ENCODE data around the gene DAPK2.
"Not testable (repeated sequence)": the region's sequence is repeated elsewhere in the genome, so short reads cannot be mapped to it uniquely, and the experiment has no call there.

Gene DAPK2

DNA sequence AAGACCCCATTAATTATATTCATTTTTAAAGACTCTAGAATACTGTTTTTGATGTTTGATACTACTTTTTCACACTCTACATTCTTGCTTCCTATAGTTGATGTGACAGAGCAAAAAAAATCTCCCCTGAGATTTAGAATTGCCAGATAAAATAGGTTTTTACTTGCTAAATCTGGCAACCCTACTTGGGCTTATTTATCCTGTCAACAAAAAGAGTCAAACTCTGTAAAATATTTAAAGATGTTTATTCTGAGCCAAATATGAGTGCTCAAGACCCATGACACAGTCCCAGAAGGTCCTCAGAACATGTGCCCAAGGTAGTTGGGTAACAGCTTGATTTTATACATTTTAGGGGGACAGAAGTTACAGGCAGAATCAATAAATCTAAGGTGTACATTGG, 72.3 kb downstream of the DAPK2 start:
- DNase-seq (ENCODE audit: low read depth in 2 of 2) = no peak

GRCh38 chr15:63973212-63974009, 72.9 kb downstream of the DAPK2 start:
- no peak for DNase-seq (ENCODE audit: low read depth in 2 of 2)

DNA sequence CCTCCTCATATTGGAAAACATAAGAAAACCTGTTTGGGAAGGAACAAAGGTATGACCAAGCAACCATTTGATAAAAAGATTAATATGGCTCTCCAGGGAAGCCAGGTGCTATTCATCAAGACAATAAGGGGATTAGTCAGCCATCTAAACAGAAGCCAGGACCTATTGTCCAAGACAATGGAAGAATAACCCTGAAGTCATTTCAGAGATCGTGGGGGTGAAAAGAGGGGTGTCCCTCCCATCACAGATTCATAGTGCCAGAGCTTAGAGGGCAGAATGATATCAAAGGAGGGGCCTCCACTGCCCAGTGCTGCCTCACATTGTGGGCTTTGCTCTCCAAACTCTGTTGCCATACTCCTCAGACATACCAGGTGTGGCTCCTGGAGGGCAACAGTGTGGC, 73.5 kb downstream of the DAPK2 start:
- no peak for DNase-seq (ENCODE audit: low read depth in 2 of 2)

- no peak for DNase-seq (ENCODE audit: low read depth in 2 of 2)
Observed at GRCh38 chr15:63971904-63972303, 74.4 kb downstream of the DAPK2 start.

- DNase-seq (ENCODE audit: low read depth in 2 of 2) = peak in 1 of 2 donors; percentile 17
Observed at GRCh38 chr15:63971427-63971805, 74.9 kb downstream of the DAPK2 start.

DNA sequence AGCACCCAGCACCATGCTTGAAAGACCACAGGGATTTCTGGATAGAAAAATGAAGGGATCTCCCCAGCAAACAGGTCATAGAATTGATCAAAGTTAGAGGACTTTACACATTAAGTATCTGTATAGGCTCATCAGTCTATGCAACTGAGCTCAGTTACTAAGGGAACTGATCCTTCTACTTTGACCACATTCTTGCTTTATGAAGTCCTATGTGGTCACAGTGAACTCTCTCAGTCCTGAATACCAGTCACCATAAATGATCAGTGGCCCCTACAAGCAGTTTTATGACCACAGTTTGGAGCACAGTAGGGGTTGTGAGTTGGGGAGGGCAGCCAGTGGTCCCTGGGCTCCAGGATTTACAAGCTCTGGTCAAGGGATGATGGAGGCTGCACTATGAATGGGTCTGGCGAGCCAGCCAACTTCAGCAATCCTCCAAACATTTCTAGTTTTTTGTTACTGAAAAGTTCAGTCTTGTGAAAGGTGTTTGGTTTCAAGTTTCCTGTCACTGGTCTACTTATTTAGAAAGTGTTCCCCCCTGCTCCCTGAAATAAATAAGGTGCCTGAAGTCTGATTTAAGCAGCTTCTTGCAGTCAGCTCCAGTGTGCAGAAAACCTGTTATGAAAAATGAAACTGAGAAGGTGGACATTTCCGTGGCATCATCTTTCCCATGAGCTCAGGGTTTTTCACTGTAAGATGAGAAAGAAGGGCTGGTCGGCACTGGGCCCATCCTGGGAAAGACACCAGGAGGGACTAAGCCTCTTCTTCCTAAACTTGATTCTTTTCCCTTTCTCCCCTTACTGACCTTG, 75.5 kb downstream of the DAPK2 start:
- DNase-seq (ENCODE audit: low read depth in 2 of 2) = no peak

DNA sequence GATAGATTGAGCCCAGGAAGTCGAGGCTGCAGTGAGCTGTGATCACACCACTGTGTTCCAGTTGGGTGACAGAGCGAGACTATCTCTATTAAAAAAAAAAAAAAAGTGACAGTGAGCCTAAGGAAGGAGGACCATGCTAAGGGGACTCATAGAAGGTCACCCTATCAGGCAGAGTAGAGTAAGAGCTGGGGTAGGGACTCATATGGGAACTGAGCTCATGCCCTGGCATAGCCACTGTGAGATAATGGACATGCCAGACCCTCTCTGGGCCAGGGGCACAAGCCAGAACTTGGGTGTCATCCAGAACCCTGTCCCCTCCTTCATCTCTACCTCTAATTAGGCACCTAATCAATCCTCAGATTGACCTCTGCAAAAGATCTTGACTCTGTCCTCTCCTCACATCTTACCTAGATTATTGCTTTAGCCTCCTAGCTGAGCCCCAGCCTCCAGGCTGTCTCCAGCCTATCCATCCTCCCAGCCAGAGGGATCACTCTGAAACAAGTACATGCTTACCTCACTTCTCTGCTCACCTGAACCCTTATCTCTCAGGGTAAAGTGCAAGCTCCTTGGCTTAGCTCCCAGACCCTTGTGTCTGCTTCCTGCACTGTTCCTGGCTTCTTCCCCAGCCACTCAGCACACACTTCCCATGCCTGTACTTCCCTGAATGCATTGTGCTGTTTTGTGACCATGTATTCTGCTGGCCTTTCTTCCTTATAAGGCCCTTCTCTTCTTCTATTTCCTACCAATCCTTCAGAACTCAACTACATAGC, 76.4 kb downstream of the DAPK2 start:
- no peak for DNase-seq (ENCODE audit: low read depth in 2 of 2)

GRCh38 chr15:63968700-63969099, 77.6 kb downstream of the DAPK2 start:
- no peak for DNase-seq (ENCODE audit: low read depth in 2 of 2)

DNA sequence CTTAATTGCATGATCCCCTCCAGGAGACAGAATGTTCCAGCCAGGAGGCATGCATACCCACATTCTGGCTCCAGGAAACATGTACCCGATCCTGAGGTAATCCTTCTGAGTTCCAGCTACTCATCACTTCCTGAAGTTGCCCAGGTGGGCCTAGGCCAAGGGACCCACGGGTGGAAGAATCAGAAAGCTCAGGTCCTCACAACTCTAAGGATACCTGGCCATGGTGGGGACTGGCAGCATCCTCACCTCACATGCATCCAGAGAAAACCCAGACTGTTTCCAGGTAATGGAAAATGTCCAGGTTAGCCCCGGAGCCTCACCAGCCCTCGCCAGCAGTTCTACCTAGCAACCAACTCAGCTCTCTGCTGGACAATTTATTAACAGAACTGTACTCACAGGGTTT, 78.2 kb downstream of the DAPK2 start:
- no peak for DNase-seq (ENCODE audit: low read depth in 2 of 2)

DNA sequence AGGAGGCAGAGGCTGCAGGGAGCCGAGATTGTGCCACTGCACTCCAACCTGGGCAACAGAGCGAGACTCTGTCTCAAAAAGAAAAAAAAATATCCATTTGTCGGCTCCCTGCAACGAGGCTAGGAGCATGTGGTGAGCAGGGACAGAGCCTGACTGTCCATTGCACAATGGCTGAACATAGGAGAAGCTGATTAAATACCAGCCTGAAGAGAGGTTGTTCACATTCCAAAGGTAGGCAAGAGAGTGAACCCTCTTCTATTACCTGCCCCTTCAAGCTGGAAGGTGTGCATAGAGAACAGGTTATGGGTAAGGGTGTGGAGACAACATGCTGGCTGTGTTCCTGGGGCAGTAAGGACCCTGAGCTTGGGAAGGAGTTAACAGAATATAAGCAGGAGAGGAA, 78.7 kb downstream of the DAPK2 start:
- no peak for DNase-seq (ENCODE audit: low read depth in 2 of 2)

DNA sequence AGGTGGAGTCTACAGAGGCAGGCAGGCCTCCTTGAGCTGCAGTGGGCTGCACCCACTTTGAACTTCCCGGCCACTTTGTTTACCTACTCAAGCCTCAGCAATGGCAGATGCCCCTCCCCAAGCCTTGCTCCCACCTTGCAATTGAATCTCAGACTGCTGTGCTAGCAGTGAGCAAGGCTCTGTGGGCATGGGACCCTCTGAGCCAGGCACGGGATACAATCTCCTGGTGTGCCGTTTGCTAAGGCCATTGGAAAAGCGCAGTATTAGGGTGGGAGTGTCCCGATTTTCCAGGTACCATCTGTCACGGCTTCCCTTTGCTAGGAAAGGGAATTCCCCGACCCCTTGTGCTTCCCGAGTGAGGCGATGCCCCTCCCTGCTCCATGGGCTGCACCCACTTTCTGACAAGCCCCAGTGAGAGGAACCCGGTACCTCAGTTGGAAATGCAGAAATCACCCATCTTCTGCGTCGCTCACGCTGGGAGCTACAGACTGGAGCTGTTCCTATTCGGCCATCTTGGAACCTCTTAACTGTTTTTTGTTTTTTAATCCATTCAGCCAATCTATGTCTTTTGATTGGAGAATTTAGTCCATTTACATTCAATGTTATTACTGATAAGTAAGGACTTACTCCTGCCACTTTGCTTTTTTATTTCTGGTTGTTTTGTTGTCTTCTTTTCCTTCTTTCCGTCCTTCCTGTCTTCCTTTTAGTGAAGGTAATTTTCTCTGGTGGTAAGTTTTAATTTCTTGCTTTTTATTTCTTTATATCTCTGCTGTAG, 83.2 kb downstream of the DAPK2 start:
- not testable (repeated sequence) for DNase-seq (ENCODE audit: low read depth in 2 of 2)

- no peak for DNase-seq (ENCODE audit: low read depth in 2 of 2)
Observed at GRCh38 chr15:63953524-63953923, 92.8 kb downstream of the DAPK2 start.

DNA sequence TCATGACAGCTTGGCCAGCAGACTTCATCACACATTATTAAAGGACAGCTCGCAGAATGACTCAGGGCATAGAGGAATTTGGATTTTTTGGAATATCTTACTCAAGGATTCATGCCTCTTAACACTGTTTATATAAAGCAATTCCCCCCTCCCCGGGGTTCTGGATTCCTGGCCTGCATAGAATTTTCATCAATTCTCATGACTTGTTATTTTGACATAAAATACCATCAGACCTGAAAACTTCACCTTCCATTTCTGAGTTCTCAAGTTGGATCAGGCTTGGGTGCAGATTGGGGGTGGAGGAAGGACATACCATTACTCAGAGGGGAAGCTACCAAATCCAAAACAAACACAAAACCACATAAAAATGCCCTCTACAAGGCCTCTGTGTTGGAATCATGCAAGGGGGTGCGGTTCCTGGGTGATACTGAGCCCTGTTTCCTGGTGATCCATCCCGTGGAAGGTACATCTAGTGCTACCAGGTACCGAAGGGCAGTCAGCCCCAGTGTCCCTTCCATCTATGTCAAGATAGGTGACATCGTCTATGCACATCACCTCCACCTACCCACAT, 95.3 kb downstream of the DAPK2 start:
- DNase-seq (ENCODE audit: low read depth in 2 of 2) = no peak

DNA sequence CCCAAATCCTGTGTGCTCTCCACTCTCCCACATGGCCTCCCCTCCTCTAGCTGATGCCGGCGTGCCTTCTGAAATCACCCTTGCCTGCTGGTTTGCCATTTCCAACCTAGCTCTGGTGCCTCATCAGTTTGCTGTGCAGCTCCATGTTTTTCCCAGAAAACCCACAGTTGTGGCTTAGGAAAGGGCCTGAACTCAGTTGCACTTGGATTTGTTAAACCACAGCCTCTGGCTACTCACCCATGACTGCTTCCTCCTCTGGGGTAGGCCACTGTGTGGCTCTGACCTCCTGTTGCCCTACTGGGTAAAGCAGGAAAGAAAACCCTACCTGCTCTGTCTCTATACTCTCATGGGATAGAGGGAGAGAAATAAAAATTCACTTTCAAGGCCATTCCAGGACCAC, 97.3 kb downstream of the DAPK2 start:
- DNase-seq (ENCODE audit: low read depth in 2 of 2) = no peak

- DNase-seq (ENCODE audit: low read depth in 2 of 2) = no peak
Observed at GRCh38 chr15:63948436-63948835, 97.8 kb downstream of the DAPK2 start.

- no peak for DNase-seq (ENCODE audit: low read depth in 2 of 2)
Observed at GRCh38 chr15:63947228-63947627, 99.1 kb downstream of the DAPK2 start.

- no peak for DNase-seq (ENCODE audit: low read depth in 2 of 2)
Observed at GRCh38 chr15:63946524-63947065, 99.7 kb downstream of the DAPK2 start.

- no peak for DNase-seq (ENCODE audit: low read depth in 2 of 2)
Observed at GRCh38 chr15:63945838-63946298, 100.4 kb downstream of the DAPK2 start.

DNA sequence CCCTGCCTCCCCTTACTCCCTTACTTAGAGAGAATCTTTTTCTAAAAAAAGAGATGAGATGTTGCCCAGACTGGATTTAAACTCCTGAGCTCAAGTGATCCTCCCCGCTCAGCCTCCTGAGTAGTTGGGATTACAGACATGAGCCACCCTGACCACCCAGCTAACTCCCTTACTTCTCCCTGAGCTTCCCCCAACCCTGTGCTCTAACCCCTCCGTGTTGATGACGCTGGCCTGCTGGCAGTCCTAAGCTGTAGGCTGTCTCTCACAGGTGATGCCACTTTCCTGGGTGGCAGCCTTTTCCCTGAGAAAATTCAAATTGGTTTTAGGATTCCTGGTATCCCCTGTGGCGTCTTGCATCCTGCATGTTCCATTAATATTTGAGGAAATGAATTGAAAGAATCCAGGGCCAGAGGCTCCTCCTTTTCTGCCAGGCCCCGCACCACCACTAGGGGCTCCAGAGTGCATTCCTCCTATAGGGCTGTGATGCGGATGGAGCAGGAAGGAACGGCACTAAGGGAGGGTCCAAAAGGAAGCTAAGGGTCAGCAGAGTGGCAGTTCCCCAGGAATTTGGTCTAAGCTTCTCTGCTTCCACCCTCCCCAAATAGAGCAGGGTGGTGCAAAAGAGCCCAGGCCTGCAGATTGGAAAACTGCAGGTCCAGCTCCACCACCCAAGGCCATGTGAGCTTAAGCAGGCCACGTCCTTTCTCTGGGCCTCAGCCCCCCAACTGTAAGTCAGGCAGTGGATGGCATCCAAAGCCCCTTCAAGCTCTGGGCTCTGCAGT, 101.1 kb downstream of the DAPK2 start:
- DNase-seq (ENCODE audit: low read depth in 2 of 2) = peak; percentile 17 to 40

DNA sequence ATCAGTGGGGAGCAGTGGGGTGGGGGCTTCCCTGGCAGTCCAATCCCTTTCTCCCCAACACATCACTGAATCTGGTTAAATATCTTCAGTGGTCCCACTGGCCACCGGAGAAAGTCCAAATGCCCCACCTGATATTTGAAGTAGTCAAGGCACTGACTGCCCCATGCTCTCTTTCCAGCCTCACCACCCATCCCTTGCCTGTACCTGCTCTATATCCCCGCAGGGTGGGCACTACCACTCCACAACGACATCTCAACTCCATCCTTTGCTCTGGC, 101.7 kb downstream of the DAPK2 start:
- DNase-seq (ENCODE audit: low read depth in 2 of 2) = no peak
